ENCODE measurements around the gene TENT5A.
"Not testable (repeated sequence)": the region's sequence is repeated elsewhere in the genome, so short reads cannot be mapped to it uniquely, and the experiment has no call there.

The TENT5A gene

DNA sequence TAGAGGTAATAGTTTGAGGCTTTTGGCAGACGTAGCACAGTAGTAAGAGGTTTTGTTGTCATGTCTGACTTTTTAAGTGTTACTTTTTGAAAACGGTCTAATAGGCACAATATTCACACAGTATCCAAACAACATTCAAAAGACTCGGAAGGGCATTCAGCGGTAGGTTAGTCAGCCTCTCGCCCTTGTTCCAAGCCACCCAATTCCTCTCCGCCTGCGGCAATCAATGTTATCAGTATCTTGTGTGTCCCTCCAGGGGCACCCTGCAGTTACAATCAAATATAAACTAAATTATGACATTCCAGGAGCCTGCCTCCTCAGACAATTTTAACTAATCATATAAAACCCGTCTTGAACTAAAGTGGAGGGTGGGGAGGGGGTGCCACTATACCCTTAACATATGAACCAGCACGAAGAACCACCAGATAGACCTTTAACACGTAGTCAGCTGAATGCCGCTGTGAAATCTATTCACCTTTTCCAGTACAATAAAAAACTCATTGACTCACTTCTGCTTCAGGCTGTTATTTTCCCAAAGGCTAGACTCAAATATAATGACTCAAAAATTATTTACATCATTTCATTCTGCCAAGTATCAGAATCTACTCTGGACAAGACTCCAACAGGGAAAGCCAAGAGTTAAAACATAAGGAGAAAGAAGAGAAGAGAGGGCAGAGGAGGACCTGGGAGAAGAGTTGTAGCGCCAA lies 1.6 kb downstream of the TENT5A start:
- DNase-seq (ENCODE audit: low spot score): peak; percentile 51

GRCh38 chr6:81750200-81750599 lies 2.3 kb downstream of the TENT5A start:
- DNase-seq (ENCODE audit: low spot score): peak; percentile 43

- DNase-seq (ENCODE audit: low spot score): peak; percentile 62
Measured at GRCh38 chr6:81749707-81750106, 2.8 kb downstream of the TENT5A start.

DNA sequence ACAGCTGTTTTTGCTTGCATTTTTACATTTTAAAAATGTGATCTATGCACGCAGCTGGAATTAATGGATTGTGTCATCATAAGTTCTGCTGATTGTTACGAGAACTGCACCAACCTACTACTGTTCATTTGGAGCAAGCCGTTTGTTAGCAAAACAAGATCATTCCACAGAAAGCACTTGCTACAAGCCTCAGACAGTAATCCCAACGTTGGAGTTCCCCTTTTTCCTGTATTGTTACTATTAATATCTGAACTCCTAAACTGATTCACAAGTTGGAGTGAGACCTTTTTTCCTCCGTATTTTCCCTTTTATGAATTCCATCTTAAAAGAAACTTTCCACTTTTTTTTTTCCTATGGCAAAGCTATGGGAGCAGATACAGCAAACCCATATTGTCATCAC lies 3.5 kb downstream of the TENT5A start:
- peak; percentile 49 for DNase-seq (ENCODE audit: low spot score)

- no peak for DNase-seq (ENCODE audit: low spot score)
Measured at GRCh38 chr6:81747327-81747726, 5.2 kb downstream of the TENT5A start.

DNA sequence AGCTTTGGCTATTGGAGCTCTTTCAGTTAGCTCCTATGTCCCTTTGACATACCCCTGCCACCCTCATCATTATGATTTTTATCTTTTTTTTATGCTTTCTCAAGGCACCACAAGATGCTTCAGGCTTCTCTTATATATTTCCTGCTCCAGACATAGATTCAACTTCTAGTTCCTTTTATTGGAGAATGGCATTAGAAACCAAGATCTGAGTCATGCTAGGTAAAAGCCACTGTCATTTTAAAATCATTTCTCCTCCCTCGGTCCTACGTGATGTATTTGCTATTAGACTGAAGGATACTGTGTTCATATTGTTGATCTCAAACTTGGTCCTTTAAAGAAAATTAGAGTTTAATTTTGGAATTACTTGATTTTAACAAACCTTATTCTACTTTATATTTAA lies 8.3 kb downstream of the TENT5A start:
- no peak for DNase-seq (ENCODE audit: low spot score)

GRCh38 chr6:81743649-81744048 lies 8.8 kb downstream of the TENT5A start:
- DNase-seq (ENCODE audit: low spot score): no peak

DNA sequence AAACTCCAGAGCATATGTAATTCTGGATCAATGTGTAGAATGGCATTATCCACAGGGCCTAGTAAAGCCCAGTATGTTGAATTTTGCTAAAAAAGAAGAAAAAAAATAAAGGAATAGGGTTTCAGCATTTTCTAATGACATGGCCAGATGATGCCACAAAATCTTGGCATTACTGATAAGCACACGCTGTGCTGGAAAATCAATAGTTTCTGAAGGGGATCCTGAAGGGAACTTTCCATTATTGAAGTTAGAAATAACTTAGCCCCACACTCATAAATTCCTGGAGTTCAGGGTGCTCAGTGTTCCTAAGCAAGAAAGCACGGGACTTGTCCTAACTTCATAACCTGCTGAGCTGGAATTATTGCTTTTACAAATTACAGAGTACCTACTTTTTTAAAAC lies 10.8 kb downstream of the TENT5A start:
- no peak for DNase-seq (ENCODE audit: low spot score)

DNA sequence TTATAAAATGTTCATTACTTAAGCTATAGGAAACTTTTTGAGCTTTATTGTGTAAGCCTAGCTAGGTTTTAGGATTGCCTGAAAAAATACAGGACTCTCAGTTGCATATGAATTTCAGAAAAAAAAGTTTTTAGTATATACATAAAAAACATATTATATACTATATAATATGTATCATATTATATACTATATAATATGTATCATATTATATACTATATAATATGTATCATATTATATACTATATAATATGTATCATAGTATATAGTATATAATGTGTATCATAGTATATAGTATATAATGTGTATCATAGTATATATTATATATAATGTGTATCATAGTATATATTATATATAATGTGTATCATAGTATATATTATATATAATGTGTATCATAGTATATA lies 11.9 kb downstream of the TENT5A start:
- DNase-seq (ENCODE audit: low spot score): not testable (repeated sequence)

DNA sequence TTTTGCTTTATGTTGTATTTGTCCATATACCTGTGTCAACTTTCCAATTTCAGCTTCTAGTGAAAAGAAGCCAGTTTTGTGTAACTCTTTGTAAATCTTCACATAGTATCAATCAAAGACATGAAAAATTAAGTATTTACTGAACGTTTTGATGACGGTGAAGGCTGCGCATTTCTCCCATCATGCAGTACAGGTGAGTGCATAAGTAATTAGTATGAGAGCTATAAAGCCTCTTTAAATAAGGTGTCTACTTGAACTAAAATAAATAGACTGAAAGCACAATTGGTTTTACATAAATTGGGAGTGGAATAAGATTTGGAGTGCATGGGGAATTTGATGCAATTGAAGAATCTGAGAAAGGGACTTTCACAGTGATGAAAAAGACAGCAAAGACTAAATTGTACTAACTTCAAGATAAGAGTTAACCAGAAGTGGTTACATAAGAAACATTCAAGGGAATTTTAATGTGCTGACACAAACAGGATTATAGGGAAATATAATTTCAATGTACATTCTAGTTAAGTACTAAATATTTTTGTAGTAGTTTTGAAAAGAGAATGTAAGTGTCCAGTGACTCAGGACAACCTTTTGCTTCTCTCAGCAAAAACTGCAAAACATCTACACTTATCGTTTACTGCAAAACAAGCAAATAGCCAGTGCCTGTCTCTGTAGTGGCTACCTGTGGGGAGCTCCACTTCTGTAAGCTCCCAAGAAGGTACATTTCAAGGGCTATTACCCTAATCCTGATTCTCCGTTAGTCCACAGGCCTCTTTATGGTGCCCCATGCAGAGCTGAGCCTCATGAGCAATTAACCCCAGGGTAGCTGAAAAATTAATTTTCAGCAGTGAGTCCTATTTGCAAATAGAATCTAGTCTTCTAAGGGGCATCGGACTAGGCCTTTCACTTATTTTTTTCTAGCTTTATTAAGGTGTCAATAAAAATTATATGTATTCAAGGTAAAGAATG lies 13.0 kb downstream of the TENT5A start:
- no peak for DNase-seq (ENCODE audit: low spot score)

DNA sequence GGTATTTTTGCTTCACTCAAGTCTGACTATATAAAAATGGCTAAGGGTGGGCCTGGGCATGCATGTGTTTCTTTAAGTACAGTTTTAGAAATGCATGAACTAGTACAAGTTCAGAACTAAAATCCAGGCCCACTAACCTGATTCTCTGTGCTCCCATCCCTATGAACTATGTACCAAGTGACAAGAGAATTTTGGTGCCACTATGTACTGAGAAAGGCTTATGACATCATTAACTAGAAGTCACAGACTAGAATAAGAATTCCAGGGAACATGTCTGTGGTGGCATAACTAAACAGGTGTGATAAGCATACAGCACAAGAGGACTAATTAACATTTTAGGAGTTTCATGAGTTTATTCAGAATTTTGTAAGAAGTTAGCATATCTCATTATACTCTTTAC lies 16.1 kb downstream of the TENT5A start:
- no peak for DNase-seq (ENCODE audit: low spot score)

DNA sequence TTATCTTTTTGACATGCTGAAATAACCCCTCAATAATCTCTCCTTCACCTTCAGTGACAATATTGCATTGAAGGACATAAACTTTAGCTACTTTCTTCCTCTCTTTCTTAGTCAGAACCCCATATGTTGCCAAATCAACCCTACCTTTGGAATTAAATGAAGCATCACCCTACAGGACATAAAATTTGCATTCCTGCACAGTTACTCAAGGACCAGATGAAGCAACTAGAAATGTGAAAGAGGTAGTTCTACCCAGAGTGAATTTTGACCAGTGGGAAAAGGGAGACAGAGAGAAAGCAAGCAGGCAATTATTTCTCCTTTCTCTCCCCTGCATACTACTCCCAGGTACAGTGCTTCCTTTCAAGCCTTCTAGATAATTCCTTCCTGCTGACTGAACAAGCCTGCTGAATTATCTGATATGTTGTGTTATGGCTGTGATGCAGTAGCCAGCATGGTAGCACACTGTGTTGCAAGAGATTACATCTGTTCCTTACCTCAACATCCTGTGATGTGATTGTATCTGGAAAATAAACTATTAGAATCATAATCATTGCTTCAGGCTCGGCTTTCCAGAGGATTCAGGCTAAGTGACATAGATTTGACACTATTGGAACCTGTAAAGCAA lies 16.6 kb downstream of the TENT5A start:
- DNase-seq (ENCODE audit: low spot score): no peak

DNA sequence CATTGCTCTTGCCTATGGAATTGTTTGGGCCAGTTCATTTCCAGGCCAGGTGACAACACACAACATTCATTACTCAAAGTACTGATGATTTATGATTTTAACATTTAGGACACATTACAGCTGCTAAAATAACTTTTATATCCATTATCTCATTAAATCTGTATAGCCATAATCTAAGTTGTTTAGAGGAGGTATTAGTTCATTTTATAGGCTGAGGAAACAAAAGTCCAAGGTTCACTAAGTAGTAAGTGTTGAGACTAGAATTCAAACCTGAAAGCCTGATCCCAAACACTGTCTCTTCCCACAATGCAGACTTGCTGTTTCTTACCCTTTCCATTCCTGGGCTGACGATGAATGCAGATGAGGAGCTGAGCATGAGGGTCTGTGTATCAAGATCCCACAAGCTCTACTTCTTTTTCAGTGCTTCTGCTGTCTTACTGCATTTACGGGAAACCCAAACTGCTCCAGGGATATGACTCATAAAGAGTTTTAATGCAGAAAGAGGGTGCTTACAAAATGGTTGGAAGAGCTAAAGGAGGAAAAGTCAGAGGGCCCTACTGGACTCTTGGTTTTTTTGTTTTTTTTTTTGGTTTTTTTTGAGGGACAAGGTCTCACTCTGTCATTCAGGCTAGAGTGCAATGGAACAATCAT lies 17.9 kb downstream of the TENT5A start:
- no peak for DNase-seq (ENCODE audit: low spot score)

DNA sequence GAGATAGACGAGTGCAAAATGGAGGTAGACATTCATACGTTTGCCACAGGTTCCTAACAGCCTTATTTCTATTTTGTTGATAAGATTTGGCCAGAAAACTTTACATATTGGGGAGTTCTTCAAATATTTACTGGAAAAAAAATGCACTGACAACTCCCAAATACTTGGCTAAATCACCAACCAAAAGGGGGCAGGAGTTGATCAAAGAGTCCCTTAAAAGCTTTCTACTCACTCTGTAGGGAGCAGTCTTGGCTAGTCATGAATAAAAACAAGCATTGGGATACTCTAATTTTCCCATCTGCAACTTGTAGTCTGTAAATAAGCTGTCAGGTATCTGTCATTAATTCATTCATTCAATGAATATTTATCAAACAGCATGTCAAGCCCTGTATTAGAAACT lies 18.4 kb downstream of the TENT5A start:
- DNase-seq (ENCODE audit: low spot score): no peak

- no peak for DNase-seq (ENCODE audit: low spot score)
Measured at GRCh38 chr6:81731814-81732213, 20.7 kb downstream of the TENT5A start.

- peak; percentile 87 for DNase-seq (ENCODE audit: low spot score)
Measured at GRCh38 chr6:81727876-81728517, 24.5 kb downstream of the TENT5A start.

- DNase-seq (ENCODE audit: low spot score): no peak
Measured at GRCh38 chr6:81725127-81725526, 27.4 kb downstream of the TENT5A start.

DNA sequence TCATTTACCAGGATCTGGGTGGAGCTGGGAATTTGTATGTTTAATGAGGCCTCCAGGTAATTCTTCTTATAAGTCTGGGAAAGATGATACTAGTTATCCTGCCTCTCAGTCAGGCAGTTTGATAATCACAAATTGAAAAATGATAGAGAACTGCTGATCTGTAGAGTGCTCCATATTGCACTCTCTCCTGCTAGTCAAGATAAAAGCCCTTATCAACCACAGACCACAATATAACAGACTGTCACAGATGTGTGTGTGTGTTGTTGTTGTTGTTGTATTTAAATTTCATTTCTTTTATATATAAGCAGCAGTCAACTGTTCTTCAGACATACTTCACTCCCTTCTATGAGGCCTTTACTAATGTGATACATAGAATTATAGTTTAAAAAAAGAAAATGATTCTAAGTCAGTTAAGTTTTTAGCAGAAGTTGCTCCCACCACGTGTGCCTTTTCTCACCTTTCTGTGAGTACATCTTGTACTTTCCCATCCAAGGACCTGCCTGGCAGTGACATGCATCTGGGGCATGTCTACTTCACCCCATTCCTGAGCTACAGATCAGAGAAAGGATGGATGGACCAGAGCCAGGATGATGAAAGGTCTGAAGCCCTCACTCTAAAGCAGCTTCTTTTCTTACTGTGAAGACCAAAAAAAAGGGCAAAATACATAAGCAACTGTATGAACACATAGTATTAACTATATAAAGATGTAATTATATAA lies 29.8 kb downstream of the TENT5A start:
- no peak for DNase-seq (ENCODE audit: low spot score)

- no peak for DNase-seq (ENCODE audit: low spot score)
Measured at GRCh38 chr6:81720427-81720826, 32.1 kb downstream of the TENT5A start.

DNA sequence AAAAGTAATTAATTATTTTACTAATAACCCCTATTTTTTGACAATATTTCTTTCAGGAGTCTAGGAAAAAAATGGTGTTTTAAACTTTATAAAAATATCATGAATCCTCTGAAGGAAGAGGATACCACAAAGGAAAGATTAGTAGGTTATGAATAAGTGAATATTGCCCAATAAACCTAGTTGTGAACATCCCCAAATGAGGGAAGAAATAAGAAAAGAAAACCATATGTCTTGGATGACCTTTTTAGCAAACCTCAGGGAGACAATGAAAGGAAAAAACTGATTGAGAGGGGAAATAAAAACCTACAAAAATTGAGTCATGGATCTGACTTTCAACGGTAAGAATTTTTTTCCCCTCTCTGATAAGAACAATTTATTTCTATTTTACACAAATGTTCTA lies 34.4 kb downstream of the TENT5A start:
- no peak for DNase-seq (ENCODE audit: low spot score)

DNA sequence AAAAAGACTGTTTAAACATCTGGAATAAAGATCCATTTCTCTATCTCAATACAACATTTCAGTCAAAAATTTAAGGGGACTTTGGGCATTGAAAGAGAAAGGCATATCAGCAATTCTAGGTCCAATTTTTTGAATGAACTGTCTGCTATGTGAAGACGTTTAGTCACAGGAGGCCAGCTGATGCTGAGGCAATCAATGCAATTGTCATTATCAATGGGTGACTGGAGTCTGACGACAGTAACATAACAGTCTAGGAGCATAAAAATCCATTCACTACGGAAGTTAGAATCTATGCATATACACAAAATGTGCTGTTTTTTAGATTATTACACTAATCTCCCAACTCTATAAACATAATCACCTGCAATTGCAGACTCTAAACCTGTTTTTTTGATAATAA lies 37.8 kb downstream of the TENT5A start:
- DNase-seq (ENCODE audit: low spot score): no peak
